Brain pericyte (primary cell): ENCODE measurements around the gene GRIK4.

Source experiments
- DNase-seq: peaks from one replicate; pipeline ENCODE4 v3.0.0-alpha.2; 2012; ENCODE audit warnings: low read depth, low spot score

GRIK4 gene

DNA sequence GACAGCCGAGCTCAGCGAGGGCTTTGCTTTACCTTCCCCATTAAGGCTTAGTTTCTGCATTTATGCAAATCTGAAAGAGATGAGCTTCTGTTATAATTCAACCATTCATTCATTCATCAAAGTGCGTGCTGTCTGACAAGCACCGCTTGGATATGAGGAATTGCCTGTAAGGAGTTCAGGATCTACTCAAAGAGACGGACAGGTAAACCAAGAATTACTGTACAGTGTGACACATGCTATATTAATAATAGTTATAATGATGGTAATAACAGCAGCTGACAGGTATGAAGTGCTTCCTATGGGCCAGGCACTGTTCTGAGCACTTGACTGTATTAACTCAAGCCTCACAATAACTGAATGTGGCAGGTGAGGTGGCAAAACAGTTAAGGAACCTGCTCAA lies 402.5 kb downstream of the GRIK4 start:
- no peak for DNase-seq

DNA sequence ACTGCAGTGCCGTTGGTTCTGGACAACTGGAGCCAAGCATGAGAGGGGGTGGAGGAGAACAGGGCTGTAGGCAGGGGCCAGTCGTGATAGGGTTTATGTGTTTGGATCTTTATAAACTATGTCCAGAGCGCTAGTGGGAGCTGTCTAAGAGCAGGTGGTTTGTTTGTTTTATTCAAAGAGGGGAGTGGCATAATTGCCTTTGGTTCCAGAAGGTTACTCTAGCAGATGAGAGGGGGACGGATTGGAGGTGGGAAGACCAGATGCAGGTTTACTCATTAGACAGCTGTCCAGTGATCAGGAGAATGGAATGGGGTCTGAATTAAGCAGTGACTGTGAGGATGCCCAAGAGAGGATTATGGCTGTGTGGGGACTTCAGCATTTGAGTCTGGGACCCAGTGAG lies 403.1 kb downstream of the GRIK4 start:
- no peak for DNase-seq

DNA sequence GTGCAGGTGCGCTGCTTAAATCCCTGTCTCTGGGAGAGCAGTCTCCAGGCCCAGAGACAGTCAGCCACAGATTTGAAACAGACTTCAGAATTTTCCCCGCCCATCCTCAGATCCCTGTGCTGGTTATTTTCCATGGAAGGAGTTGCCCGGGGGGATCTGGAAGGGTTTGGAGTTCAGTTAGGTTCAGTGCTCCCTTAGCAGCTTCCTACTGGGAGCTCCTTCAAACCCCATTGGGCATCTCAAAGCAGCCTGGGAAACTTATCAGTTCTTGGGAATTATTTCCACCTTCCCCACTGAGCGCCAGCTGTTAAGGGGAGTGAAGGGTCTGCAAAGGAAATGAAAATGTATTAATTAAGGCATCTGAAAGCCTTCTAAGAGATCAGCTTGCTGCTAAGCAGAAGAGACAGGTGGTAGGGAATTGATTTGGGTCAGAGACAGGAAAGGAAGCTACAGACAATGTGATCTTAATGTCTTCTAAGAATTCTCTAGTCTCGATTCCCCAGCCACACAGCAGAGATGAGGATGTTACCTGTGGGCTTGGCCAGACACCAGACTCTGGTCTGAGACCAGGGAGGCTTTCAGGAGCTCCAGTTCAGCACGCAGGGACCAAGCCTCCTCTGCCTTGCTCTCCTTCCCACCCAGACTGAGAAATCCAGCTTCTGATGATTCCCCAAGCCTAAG lies 406.2 kb downstream of the GRIK4 start:
- no peak for DNase-seq

- DNase-seq: no peak
These were observed 406.7 kb downstream of the GRIK4 start for GRCh38 chr11:120918257-120918656.

DNA sequence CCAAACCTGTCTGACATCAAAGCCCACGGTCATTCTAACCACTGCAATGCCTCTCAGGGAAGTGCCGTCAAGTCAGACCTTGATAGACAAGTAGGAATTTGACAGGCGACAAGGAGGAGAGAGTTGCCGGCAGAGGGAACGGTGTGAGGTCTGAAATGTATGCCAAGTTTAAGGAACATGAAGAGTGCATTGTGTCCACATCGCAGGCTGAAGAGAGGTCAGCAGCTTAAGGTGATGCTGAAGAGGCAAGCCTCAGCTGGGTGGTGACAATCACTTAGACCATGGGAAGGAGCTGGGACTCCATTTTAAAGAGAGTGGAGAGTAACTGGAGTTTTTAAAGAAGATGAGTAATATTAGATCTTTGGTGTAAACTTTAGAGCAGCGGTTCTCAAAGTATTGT lies 407.5 kb downstream of the GRIK4 start:
- no peak for DNase-seq

- DNase-seq: no peak
These were observed 408.0 kb downstream of the GRIK4 start for GRCh38 chr11:120919566-120919965.

GRCh38 chr11:120923866-120924508 lies 412.4 kb downstream of the GRIK4 start:
- no peak for DNase-seq

DNA sequence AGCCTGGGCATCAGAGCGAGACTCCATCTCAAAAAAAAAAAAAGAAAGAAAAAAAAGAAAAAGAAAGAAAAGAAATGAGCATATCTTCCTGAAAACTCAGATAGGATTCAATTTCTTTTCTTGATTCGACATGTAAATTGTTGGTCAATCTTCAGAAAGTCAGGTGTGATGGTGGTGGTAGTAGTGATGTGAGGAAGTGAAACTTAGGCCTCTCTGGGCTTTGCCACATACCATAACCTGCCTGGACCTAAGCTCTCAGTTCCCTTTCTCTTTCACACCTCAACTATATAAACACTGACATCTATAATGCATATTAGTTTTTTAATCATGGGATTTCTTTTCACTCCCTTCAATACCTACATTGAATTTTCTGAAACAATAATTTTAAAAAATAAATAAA lies 414.4 kb downstream of the GRIK4 start:
- DNase-seq: no peak

DNA sequence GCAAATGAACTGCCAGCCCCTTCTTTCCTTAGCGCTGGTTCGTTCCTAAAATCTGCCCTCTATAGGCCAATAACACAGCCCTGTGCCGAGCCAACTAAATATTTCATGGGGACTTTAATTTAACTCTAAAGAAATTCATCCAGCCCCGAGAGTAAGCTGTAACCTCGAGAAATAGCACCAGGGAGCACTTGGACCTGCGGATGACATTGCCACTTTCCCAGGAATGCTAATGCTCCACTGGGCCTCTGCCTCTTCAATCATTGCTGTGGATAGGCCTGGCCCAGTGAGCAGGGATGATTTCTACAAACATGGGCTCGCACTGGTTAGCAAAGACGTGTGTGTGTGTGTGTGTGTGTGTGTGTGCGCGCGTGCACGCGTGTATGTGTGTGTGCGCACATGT lies 417.1 kb downstream of the GRIK4 start:
- no peak for DNase-seq

DNA sequence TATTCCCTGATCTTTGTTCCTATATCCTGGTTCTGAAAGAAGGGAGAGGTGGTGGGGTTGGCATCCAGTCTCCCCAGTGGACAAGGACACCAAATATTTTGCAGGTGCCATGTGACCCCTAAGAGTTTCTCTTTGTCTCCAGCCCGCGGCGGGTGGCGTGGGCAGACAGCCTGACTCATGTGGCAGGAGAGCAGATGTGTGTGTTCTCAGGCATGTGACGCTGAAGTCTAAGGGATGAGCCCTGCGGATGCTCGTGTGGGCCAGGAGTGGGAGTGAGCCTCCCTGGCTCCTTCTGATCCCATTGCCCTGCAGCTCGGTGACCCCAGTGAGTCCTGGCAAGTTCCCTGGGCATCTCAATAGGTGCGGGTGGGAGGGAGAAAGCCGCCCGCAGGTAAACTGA lies 417.5 kb downstream of the GRIK4 start:
- DNase-seq: no peak

DNA sequence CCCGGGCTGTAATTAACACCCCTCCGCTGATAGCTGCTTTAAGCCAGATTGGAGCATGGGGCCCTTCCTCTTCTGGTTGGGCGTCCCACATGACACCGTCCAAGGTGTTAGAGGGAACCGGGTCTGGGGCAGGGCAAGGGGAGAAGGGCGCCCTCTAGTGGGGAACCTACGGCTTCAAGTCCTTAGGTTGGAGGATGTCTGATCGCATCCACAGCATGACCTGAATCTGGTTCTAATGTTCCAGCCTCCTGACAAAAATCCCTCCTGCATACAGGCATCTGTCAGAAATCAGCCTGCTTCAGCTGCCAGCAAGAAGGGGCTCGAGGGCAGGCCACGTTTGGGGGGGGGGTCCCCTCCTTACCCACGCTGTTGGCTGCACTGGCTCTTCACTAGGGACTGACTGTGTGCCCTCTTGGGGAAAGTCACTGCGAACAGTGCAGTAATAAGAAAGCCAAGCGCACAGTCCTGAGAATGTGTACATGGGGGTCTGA lies 418.2 kb downstream of the GRIK4 start:
- DNase-seq: no peak

- DNase-seq: no peak
These were observed 419.7 kb downstream of the GRIK4 start for GRCh38 chr11:120931057-120931779.

- no peak for DNase-seq
These were observed 420.9 kb downstream of the GRIK4 start for GRCh38 chr11:120932305-120932915.

GRCh38 chr11:120936356-120936755 lies 424.8 kb downstream of the GRIK4 start:
- no peak for DNase-seq

DNA sequence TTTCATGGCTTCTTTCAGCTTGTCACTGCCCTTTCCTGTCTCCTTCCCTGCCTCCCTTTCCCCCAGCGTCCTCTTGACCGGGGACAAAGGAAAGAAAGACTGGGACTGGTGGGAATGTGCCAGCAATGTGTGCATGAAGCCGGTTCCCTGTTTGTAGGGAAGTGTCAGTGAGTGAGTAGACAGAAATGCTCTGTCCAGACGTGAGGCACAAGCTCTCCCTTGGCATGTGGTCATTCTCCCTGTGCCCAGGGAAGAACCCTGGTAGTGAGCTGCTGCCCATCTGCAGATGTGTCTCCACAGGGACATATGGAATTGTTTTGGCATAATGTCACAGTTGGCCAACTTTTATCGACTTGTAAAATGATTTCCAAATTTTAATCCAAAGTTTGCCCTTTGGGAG lies 426.0 kb downstream of the GRIK4 start:
- no peak for DNase-seq

- DNase-seq: no peak
These were observed 426.7 kb downstream of the GRIK4 start for GRCh38 chr11:120938260-120938659.

DNA sequence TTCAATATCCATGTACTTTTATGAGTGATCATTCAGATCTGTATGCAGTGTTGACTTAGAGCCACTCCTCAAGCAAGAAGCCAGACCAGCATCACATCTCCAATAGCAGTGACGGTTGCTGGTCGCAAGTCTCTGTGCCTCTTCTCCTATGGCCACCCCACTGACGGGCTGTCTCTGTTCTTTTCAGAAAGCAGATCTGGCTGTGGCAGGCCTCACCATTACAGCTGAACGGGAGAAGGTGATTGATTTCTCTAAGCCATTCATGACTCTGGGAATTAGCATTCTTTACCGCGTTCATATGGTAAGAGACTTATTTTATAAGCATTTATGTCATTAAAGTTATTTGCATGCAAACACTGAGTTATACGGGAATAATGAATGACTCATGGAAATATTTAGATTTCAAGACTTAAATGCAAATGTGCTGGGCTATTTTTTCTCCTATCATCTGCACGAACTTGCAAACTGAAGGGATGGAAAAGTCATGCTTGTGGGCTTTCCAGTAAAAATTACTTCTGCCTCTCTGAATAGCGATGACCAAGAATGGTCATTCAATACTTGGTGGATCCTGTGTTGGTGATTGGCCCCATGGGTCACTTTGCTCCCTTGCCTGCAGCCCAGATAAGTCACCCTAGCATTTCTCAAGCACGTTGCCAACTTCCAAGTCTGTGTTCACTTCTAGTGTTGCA lies 428.8 kb downstream of the GRIK4 start:
- DNase-seq: no peak

GRCh38 chr11:120941000-120941399 lies 429.5 kb downstream of the GRIK4 start:
- DNase-seq: no peak

GRCh38 chr11:120942701-120943100 lies 431.2 kb downstream of the GRIK4 start:
- no peak for DNase-seq

DNA sequence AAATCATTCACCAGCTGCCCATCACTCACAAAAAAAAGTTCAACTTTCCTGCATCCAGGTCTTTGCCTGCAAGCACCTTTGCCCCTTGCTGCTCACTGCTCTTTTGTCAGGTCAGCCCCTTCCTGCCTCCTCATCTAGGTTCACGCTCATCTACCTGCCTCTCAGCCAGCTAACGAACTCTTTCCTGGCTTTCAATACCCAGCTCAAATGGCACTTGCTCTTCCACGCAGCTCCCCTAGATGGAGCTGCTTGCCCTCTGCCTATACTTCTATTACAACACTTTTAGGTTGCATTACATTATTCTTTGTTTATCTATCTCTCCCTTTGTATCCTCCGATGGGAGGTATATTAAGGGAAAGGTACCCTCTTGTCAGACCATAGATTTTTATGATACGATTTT lies 433.5 kb downstream of the GRIK4 start:
- no peak for DNase-seq

- no peak for DNase-seq
These were observed 439.3 kb downstream of the GRIK4 start for GRCh38 chr11:120950880-120951279.
